Cardiac muscle cell (in vitro differentiated cells and primary cell): ENCODE measurements around the gene PNN. TPM values are rescaled to one million over a fixed set of nuclear protein-coding genes. Genes with fewer than 3 reads are reported as not detected.
"Not testable (repeated sequence)": the region's sequence is repeated elsewhere in the genome, so short reads cannot be mapped to it uniquely, and the experiment has no call there.

Experiments used
- DNase-seq, 2 donors: peaks; one replicate each; pipeline versions ENCODE4 v3.0.0 to v3.0.0-alpha.2; 2010 to 2017; ENCODE audit warnings: low read depth in 1 of 2, low spot score in 1 of 2
- H3K27ac ChIP-seq: fragments of 200-600 bp; sonication (generic); 2 replicates; pipeline ENCODE4 v1.5.1; 2016
- H3K27me3 ChIP-seq: fragments of 200-600 bp; sonication (generic); 2 replicates; pipeline ENCODE4 v1.6.0; 2016; ENCODE audit warnings: control low read depth
- H3K36me3 ChIP-seq: fragments of 200-600 bp; sonication (generic); 2 replicates; pipeline ENCODE4 v1.5.1; 2016; ENCODE audit warnings: control low read depth
- H3K4me1 ChIP-seq: fragments of 200-600 bp; sonication (generic); 2 replicates; pipeline ENCODE4 v1.8.1; 2017; ENCODE audit warnings: low read depth, mild to moderate bottlenecking, mixed run types
- H3K4me3 ChIP-seq: fragments of 200-600 bp; sonication (generic); 2 replicates; pipeline ENCODE4 v1.5.1; 2016; ENCODE audit warnings: mild to moderate bottlenecking
- H3K9me3 ChIP-seq: fragments of 200-600 bp; sonication (generic); 2 replicates; pipeline ENCODE4 v1.5.1; 2017; ENCODE audit warnings: low read depth, mild to moderate bottlenecking, control low read depth
- CTCF ChIP-seq: IDR thresholded peaks from 2 replicates; pipeline ENCODE4 v1.5.1; 2012; ENCODE audit warnings: low read depth, mild to moderate bottlenecking, low read length
- polyA plus RNA-seq: library from polyadenylated mRNA; unstranded; fragments of >200 nt; fragmentation: Nextera tagmentation; extraction: Ambion mirVana; gene quantifications from 2 replicates; pipeline ENCODE4 v1.2.1, GENCODE V29; 2016
- total RNA-seq: library from RNA; depleted of rRNA; stranded (reverse); fragments of >200 nt; gene quantifications from 2 replicates; pipeline ENCODE4 v1.2.3, GENCODE V29; 2016

The PNN gene
- total and polyA plus RNA-seq, 2 experiments from 2014 or later: 67.0 to 115 TPM

- peaks cover 42% of the 10 kb centered on the region for H3K36me3 ChIP-seq
- H3K4me1 ChIP-seq: no peaks in the 10 kb centered on the region
- no peak overlapping the region for H3K4me3 ChIP-seq
- no peaks in the 10 kb centered on the region for H3K9me3 ChIP-seq
- no peaks in the 10 kb centered on the region for H3K27me3 ChIP-seq
- no peak for DNase-seq
- TF ChIP-seq CTCF: no peak
- no peak overlapping the region for H3K27ac ChIP-seq
These were observed 9.7 kb downstream of the PNN start for GRCh38 chr14:39184628-39185255.

DNA sequence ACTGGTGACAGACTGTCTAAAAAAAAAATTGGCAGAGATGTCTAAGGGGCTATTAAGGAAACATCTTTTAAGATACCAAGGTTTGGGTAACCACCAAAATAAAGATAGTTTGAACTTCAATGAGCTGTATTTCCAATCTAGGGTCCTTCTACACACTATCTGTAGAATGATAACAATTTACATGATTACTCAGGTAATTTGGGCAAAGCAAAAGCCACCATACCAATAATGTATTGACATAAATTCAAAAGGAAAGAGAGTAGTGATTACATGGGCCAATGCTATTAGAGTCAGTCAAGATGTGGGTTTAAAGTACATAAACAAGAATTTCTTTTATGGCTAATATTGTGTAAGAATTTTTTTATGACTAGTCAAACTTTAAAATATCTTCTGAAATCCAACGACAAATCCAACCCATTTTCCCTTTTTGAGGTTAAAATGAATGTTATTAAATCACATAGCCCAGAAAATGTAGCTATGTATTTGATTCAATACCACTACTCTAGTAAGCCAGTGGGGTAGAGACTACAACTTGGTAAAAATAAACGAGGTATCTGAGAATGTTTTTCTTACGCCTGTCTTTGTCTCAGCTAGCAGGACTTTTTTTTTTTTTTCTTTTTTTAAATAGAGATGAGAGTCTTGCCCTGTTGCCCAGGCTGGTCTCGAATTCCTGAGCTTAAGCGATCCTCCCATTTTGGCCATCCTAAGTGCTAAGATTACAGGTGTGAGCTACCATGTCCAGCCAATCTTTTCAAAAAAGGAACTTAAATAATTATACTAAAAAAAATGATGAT is 10.4 kb downstream of the PNN start:
- DNase-seq: no peak
- Histone ChIP-seq H3K9me3 (no peaks in the 10 kb centered on the region), H3K27me3 (no peaks in the 10 kb centered on the region), H3K4me1 (no peaks in the 10 kb centered on the region), H3K36me3 (peaks cover 34% of the 10 kb centered on the region), H3K4me3 (no peak overlapping the region), H3K27ac (no peak overlapping the region)
- TF ChIP-seq CTCF: no peak

GRCh38 chr14:39186941-39187525 is 12.0 kb downstream of the PNN start:
- Histone ChIP-seq H3K9me3 (no peaks in the 10 kb centered on the region), H3K36me3 (peaks cover 19% of the 10 kb centered on the region), H3K4me1 (no peaks in the 10 kb centered on the region), H3K27me3 (no peaks in the 10 kb centered on the region), H3K27ac (no peak overlapping the region), H3K4me3 (no peak overlapping the region)
- DNase-seq: no peak
- no peak for TF ChIP-seq CTCF

- Histone ChIP-seq H3K9me3 (no peaks in the 10 kb centered on the region), H3K4me3 (no peak overlapping the region), H3K36me3 (no peaks in the 10 kb centered on the region), H3K27me3 (no peaks in the 10 kb centered on the region), H3K4me1 (no peaks in the 10 kb centered on the region), H3K27ac (no peak overlapping the region)
- no peak for TF ChIP-seq CTCF
- DNase-seq: no peak
These were observed 28.9 kb downstream of the PNN start for GRCh38 chr14:39203659-39204606.

DNA sequence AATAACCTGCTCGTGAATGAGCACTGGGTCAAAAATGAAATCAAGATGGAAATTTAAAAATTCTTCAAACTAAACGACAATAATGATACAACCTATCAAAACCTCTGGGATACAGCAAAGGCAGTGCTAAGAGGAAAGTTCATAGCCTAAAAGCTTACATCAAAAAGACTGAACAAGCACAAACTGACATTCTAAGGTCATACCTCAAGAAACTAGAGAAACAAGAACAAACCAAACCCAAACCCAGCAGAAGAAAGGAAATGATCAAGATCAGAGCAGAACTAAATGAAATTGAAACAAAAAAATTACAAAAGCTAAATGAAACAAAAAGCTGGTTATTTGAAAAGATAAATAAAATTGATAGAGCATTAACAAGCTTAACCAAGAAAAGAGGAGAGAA is 32.4 kb downstream of the PNN start:
- not testable (repeated sequence) for H3K36me3 ChIP-seq, H3K4me3 ChIP-seq, DNase-seq, H3K4me1 ChIP-seq, H3K27ac ChIP-seq, H3K9me3 ChIP-seq, H3K27me3 ChIP-seq
